ENCODE measurements around the gene C7. TPM values are rescaled to one million over a fixed set of nuclear protein-coding genes. Genes with fewer than 3 reads are reported as not detected.
"Not testable (repeated sequence)": the region's sequence is repeated elsewhere in the genome, so short reads cannot be mapped to it uniquely, and the experiment has no call there.

C7 gene
- total and polyA plus RNA-seq, 2 experiments from 2014 or later = 0.05 to 0.07 TPM

DNA sequence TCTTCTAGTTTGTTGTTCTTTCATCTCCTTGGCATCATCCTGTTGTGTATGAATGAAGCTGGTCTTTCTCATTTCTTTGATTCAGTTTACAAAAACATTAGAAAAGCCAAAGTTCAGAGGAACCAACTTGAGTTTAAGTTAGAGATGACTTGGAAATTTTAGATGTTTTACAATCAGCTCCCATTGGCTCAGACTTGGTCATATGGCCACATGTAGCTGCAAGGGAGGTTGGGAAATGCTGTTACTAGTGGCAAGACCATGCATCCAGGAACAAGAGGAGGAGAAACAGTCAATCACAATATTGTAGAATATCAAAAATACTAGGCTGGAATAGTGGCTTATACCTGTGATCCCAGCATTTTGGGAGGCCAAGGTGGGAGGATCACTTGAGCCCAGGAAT is 48.6 kb upstream of the C7 start (continued):
- TF ChIP-seq, protein P1, sequence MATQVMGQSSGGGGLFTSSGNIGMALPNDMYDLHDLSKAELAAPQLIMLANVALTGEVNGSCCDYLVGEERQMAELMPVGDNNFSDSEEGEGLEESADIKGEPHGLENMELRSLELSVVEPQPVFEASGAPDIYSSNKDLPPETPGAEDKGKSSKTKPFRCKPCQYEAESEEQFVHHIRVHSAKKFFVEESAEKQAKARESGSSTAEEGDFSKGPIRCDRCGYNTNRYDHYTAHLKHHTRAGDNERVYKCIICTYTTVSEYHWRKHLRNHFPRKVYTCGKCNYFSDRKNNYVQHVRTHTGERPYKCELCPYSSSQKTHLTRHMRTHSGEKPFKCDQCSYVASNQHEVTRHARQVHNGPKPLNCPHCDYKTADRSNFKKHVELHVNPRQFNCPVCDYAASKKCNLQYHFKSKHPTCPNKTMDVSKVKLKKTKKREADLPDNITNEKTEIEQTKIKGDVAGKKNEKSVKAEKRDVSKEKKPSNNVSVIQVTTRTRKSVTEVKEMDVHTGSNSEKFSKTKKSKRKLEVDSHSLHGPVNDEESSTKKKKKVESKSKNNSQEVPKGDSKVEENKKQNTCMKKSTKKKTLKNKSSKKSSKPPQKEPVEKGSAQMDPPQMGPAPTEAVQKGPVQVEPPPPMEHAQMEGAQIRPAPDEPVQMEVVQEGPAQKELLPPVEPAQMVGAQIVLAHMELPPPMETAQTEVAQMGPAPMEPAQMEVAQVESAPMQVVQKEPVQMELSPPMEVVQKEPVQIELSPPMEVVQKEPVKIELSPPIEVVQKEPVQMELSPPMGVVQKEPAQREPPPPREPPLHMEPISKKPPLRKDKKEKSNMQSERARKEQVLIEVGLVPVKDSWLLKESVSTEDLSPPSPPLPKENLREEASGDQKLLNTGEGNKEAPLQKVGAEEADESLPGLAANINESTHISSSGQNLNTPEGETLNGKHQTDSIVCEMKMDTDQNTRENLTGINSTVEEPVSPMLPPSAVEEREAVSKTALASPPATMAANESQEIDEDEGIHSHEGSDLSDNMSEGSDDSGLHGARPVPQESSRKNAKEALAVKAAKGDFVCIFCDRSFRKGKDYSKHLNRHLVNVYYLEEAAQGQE (IDR thresholded peaks at IDR 0.05; ENCODE audit: unreplicated experiment) = no peak
- TF ChIP-seq ZNF114 (CRISPR knock-in tag; IDR thresholded peaks at IDR 0.05) = no peak
- TF ChIP-seq, protein P2, sequence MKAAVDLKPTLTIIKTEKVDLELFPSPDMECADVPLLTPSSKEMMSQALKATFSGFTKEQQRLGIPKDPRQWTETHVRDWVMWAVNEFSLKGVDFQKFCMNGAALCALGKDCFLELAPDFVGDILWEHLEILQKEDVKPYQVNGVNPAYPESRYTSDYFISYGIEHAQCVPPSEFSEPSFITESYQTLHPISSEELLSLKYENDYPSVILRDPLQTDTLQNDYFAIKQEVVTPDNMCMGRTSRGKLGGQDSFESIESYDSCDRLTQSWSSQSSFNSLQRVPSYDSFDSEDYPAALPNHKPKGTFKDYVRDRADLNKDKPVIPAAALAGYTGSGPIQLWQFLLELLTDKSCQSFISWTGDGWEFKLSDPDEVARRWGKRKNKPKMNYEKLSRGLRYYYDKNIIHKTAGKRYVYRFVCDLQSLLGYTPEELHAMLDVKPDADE (IDR thresholded peaks at IDR 0.05) = no peak

DNA sequence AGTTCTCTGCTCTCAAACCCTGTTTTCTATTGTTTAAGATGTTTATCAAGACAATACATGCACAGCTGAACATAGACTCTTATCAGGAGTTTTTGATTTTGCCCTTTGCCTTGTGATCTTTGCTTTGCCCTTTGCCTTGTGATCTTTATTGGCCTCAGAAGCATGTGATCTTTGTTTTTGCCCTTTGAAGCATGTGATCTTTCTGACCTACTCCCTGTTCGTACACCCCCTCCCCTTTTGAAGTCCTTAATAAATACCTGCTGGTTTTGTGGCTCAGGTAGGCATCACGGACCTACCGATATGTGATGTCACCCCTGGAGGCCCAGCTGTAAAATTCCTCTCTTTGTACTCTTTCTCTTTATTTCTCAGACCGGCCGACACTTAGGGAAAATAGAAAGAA is 44.3 kb upstream of the C7 start:
- not testable (repeated sequence) for H3F3A ChIP-seq (replicated peaks; ENCODE audit: low read depth); H3K79me2 ChIP-seq (replicated peaks; ENCODE audit: insufficient read depth); H2AFZ ChIP-seq; ATAC-seq; H3K4me1 Mint-ChIP-seq; H3K9me2 ChIP-seq (ENCODE audit: insufficient read depth); H3K4me3 Mint-ChIP-seq; H3K36me3 ChIP-seq (ENCODE audit: insufficient read depth); DNase-seq (ENCODE audit: low spot score); H4K20me1 ChIP-seq (replicated peaks; ENCODE audit: insufficient read depth); H3K4me3 ChIP-seq; H3K27ac ChIP-seq (ENCODE audit: low read depth); H3K4me2 ChIP-seq; H3K27ac Mint-ChIP-seq; H3K27me3 Mint-ChIP-seq (ENCODE audit: insufficient read depth, low read depth, poor library complexity); H3K27me3 ChIP-seq (ENCODE audit: insufficient read depth); H3K4me1 ChIP-seq (ENCODE audit: insufficient read depth)
- Mint-ChIP-seq H3K36me3 (ENCODE audit: low read depth) (peaks cover 13% of the 10 kb centered on the region), H3K9me3 (peaks cover 22% of the 10 kb centered on the region)

DNA sequence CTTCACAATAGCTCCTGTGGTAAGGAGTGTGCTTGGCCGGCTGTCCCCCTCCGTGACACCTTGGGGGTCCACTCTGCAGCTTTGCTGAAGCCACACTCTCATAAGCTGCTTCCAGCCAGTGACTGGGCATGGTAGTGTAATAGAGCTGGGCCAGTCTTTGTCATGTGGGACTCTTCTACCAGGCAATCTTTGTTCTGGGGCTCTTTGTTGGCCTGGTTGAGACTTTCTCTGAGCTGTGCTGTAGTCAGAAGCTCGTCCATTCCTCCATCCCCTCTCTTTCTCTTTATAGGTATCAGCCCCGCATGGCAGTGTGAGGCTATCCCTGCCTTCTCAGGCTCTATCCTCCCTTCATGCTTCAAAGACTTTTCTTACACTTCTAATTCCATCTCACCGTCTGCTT is 42.5 kb upstream of the C7 start:
- H3K4me2 ChIP-seq = no peak overlapping the region
- DNase-seq (ENCODE audit: low spot score) = no peak
- no peaks in the 10 kb centered on the region for H3K27me3 ChIP-seq (ENCODE audit: insufficient read depth)
- no peaks in the 10 kb centered on the region for H3F3A ChIP-seq (replicated peaks; ENCODE audit: low read depth)
- H2AFZ ChIP-seq = 0 out of 2 replicates have a peak overlapping the region, but pooled peaks have one; percentile 25
- H3K4me3 ChIP-seq = no peak overlapping the region
- H4K20me1 ChIP-seq (replicated peaks; ENCODE audit: insufficient read depth) = no peaks in the 10 kb centered on the region
- no peak for TF ChIP-seq JUNB (IDR thresholded peaks at IDR 0.05; ENCODE audit: unreplicated experiment)
- TF ChIP-seq, protein P3, sequence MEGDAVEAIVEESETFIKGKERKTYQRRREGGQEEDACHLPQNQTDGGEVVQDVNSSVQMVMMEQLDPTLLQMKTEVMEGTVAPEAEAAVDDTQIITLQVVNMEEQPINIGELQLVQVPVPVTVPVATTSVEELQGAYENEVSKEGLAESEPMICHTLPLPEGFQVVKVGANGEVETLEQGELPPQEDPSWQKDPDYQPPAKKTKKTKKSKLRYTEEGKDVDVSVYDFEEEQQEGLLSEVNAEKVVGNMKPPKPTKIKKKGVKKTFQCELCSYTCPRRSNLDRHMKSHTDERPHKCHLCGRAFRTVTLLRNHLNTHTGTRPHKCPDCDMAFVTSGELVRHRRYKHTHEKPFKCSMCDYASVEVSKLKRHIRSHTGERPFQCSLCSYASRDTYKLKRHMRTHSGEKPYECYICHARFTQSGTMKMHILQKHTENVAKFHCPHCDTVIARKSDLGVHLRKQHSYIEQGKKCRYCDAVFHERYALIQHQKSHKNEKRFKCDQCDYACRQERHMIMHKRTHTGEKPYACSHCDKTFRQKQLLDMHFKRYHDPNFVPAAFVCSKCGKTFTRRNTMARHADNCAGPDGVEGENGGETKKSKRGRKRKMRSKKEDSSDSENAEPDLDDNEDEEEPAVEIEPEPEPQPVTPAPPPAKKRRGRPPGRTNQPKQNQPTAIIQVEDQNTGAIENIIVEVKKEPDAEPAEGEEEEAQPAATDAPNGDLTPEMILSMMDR (conservative IDR thresholded peaks at IDR 0.05; ENCODE audit: low read depth in 2 of 2) = no peak
- TF ChIP-seq EZH2 (IDR thresholded peaks at IDR 0.05; ENCODE audit: low read depth, unreplicated experiment) = no peak
- TF ChIP-seq STAT1 (IDR thresholded peaks at IDR 0.05; ENCODE audit: unreplicated experiment) = no peak
- no peak for TF ChIP-seq ZNF114 (CRISPR knock-in tag; IDR thresholded peaks at IDR 0.05)
- no peak for TF ChIP-seq EZH2phosphoT487 (IDR thresholded peaks at IDR 0.05; ENCODE audit: unreplicated experiment)
- TF ChIP-seq POLR2AphosphoS5 (IDR thresholded peaks at IDR 0.05; ENCODE audit: low read depth) = no peak
- no peaks in the 10 kb centered on the region for H3K9me2 ChIP-seq (ENCODE audit: insufficient read depth)
- Mint-ChIP-seq H3K27me3 (ENCODE audit: insufficient read depth, low read depth, poor library complexity) (no peaks in the 10 kb centered on the region), H3K4me3 (no peak overlapping the region), H3K4me1 (peaks cover 9% of the 10 kb centered on the region), H3K27ac (no peak overlapping the region), H3K36me3 (ENCODE audit: low read depth) (peaks cover 15% of the 10 kb centered on the region), H3K9me3 (peaks cover 23% of the 10 kb centered on the region)
- no peak overlapping the region for H3K27ac ChIP-seq (ENCODE audit: low read depth)
- H3K36me3 ChIP-seq (ENCODE audit: insufficient read depth) = no peaks in the 10 kb centered on the region
- 0 out of 2 replicates have a peak, but pooled peaks cover 6% of the 10 kb centered on the region for H3K4me1 ChIP-seq (ENCODE audit: insufficient read depth)
- H3K79me2 ChIP-seq (replicated peaks; ENCODE audit: insufficient read depth) = no peaks in the 10 kb centered on the region
- ATAC-seq = no peak

Measured in GM23338 (cell line).